ENCODE measurements around the gene FHOD3.

FHOD3 gene

DNA sequence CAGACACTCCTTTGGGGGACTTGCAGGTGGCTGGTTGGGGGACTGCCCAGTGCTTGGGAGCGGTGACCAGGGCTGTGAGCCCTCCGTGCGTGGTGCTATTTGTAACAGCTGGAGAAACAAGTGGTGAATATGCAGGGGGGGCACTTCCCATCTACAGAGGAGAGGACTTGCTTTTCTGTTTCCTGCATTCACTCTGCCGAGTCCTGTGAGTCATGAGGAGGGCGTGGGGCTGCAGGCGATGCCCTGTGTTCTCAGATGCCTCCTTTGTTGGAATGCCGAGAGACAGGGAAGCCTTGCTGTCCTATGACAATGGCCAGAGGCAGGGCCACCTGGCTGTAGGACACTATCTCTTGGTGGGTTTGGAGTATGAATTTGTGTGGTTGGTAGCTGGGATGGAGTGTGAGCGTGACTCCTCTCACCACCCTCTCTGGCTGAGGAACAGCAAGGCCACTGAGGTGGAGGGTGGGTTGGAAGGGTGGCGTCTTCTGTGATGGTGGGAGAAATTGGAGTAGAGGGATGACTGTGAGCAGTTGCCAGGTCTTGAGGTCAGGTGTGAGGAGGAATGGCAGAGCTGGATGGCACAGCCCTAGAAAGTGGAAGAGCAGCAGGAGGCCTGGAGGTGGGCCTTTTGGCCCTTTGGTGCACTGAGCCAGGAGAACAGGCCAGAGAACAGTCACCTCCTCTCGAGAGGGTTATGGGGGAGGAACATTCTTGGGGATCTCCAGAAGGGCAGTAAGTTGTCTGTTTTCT, 24.3 kb downstream of the FHOD3 start:
- no peak for FAIRE-seq
- DNase-seq (ENCODE audit: insufficient read length, low spot score): no peak

DNA sequence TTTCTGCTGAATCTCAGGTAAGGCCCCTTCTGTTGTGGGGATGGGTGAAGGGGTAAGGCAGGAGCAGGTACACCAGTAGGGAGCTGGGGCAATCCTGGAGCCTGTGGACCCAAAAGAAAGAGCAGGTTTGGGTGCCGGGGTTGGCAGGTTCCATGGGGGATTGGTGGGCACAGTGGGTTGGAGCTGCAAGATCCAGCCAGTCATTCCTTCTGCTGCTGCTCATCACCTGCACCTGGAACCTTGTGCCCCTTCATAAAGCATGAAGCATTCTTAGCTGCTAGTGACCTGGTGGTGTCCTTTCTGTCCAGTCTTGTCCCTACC, 24.9 kb downstream of the FHOD3 start:
- no peak for DNase-seq (ENCODE audit: insufficient read length, low spot score)

DNA sequence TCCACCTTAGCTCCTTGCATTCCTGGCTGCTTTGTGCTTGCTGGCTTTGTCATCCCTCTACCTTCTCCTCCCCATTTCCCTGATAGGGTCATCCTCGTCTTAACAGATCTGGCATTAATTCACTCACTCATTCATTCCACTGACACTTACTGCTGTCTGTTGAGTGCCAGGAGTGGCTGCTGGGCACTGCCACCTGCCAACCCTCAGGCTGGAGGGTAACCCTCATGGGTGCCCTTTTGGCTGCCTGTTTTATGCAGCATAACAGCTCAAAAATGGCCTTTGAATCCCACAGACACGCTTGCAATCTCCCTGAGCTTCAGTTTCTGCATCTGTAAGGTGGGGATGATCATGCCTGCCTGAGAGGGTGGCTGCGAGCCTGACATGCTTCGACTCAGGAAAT, 25.2 kb downstream of the FHOD3 start:
- no peak for FAIRE-seq

More for the DNA sequence above, 24.9 kb downstream of the FHOD3 start:
- FAIRE-seq: no peak

DNA sequence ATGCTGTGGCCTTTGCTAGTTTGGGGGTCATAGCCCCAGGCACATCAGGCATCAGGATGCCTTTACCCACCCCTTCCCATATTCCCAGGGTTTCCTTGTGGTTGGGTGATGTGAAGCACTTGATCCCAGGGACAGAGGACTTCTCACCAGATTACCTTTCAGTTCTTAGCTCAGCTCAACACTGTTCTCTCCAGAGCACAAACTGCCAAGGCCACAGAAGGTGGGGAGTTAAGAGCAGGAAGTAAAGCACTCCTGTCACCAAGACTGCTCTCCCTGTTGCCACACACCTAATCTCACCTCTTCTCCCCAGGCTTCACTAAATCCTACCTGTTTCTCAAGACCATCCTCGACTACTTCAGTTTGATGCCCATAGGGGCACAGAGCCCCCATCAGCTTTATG, 25.9 kb downstream of the FHOD3 start:
- FAIRE-seq (no peak), DNase-seq (ENCODE audit: insufficient read length, low spot score) (no peak)

More for the DNA sequence above, 25.2 kb downstream of the FHOD3 start:
- no peak for DNase-seq (ENCODE audit: insufficient read length, low spot score)

DNA sequence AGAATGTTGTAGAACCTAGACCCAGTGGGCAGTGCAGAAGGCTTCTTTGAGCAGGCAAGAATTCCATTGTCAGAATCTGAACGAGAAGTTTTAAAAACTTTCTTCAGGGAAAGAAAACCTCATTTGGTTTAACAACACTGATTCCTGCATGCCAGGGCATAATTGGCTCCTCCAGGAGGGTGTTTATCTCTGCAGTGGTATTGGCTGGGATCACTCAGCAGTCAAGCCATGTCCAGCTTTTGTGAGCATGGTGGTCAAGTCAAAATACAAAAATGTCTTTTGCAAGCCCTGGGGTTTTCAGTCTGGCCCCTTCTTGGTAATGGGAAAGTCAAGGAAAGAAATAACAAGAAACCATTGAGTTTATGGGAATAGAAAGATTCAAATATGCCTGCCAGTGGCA, 28.3 kb downstream of the FHOD3 start:
- FAIRE-seq: no peak
- DNase-seq (ENCODE audit: insufficient read length, low spot score): no peak

DNA sequence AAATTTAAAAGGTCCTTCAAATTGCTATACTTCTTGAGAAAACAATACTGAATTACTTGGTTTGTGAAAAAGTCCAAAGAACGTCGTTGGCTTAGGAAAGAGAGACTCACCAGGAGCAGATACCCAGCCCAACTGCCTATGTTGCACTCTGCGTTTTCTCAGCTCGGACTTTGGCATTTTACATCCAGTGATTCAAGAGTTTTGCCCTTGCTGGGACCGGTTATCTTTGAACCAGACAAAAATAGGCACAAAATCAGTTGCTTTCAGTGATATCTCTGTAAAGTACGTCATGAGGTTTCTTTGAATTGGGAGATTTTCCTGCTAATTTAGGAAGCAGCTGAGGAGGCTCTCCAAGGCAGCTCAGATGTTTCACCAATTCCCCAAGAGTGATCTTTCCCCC, 29.3 kb downstream of the FHOD3 start:
- DNase-seq (ENCODE audit: insufficient read length, low spot score) (no peak), FAIRE-seq (no peak)

DNA sequence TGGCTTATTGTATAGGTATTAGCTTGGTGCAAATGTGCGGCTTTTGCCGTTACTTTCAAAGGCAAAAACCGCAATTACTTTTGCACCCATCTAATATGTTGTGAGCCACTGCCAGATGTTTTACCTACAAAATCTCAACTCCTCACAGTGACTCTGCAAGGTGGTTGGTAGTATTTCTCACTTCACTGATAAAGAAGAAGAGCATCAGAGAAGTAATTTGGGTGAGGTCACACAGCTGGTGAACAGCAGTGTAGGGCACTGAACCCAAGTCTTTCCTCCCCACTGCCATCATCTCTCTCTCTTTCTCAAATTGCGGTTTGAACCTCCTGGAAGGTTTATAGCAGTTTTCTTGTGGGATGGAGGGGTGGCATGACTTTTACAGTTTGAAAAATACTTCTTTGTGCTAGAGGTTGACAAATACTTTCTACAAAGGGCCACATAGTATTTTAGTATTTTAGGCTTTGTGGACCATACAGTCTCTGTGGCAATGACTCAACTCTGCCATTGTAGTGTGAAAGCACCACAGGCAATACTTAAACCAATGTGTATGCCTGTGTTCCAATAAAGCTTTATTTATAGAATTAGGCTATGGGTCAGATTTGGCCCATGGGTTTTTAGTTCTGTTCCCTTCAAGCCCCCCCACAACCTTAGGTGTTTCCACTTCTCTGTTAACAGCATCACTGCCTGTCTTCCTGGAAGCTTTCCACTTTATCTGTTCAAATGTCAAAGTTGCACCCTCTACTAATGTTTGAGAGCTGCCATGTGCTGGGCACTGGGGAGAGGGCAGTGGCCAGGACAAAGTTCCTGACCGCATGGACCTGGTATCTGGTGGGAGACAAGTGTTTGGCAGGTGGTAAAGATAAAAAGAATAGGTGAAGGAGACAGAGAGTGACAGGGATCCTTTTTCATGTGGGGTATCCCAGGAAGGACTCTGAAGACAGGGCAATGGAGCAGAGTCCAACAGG, 30.1 kb downstream of the FHOD3 start:
- DNase-seq (ENCODE audit: insufficient read length, low spot score): no peak
- no peak for FAIRE-seq

DNA sequence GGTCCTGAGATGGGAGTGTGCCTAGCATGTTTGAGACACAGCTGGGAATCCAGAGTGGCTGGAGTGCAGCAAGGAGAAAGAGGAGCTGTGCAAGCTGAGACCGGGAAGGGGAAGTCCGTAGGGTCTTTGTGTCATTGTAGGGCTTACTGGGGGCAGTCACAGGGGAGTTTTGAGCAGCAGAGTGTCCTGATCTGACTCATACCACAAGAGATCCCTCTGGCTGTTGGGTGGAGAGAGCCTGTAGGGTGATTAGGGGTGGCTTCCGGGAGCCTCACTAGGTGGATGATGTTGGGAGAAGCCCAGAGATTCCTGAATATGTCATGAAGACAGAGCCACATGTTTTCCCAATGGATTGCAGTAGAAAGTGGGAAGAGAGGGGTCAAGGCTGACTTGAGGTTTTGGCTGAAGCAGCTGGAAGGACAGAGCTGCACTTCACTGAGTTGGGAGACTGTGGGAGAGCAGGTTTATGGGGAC, 30.9 kb downstream of the FHOD3 start:
- FAIRE-seq (no peak), DNase-seq (ENCODE audit: insufficient read length, low spot score) (no peak)

DNA sequence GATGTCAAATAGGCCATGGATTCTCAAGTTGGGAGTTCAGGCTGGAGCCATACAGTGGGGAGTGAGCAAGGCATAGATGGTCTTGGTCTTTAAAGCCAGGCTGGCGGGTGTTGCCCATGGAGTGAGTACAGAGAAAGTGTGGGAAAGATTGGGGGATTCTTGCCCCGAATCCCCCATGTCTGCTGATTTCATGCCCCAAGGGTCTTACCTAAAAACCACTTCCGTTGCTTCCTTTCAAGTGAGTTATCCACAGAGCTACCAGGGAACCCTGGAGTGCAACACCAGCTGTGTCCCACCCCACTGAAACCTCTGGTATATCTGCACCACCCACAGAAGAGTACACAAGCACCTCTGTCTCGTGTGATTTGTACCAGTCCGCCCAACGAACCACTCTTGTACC, 31.4 kb downstream of the FHOD3 start:
- no peak for FAIRE-seq
- DNase-seq (ENCODE audit: insufficient read length, low spot score): no peak

DNA sequence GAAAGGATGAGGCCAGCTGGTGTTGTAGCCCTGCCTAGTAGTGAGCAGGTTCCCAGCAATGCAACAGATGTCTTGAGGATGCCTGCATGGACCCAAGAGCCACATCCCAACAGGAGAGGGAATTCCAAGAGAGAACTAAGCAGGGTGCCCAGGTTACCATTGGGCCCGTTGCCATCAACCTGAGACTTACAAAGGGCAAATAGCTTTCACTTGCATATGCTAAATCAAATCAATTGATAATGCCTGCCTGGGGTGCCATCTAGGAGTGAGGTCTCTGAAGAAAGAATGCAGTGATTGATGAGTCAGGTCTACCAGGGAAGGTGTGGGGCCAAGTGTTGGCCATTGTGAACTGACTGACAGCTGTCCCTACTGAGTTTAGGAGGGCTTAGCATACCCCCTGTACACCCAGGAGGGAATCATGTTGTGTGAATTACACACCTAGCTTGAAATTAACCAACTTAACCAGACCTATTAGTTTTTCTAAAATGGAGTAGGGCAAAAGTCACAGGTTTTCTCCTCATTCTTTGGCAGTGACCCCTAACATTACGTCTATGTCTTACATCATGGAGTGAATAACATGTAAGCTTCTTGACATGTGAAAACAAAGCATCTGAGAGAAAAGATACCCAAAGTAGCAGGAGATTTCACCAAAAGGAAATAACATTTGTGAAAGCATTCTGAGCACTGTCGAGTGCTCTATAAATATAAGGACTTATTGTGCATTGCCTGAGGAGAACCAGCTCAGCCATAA, 32.3 kb downstream of the FHOD3 start:
- no peak for DNase-seq (ENCODE audit: insufficient read length, low spot score)
- no peak for FAIRE-seq

DNA sequence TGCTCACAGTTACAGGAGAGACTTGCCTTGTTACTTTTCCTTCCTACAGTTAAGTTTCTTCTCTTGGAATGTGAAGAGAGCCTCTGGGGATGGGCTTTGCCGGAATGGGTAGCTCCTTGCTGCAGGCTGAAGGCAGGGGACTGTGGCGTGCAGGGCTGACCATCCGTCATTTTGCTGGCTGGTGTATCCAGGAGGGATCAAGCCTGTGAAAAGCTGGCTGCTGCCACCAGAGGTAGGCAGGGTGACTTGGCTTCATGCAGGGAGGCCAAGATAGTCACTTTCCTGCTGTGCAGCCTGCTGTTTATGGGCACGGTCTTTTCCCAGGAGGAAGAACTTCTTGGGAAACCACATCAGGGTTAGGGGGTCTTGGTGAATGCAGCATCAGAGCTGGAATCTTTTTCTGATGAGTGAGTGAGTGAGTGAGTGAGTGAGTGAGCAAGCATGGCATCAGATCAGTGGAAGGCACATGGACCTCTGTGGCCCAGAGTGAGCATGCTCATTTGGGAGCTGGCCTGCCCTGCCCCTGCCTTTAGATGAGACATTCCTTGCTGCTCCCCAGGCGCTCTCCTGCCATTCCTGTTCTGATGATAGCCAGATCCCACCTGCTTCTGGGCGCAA, 33.0 kb downstream of the FHOD3 start:
- FAIRE-seq: no peak

DNA sequence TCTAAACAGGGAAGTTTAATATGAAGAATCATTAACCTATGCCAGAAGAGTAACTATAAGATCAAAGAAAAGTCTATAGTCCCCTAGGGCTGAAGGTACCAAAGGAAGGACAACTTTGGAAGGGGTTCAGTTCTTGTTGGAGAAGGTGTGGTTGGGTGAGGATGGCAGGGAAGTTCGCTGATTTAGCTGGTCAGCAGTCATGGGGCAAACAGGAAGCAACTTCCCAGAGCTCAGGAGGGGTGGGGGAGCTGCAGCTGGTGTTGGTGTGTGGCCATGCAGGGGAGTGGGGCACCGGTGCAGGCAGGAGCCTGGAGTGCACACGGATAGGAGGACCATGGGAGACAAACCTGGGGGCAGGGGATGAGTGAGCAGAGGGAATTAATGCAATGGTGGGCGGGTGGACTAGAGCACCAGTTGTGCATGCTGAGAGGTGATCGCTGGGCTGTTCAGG, 34.0 kb downstream of the FHOD3 start:
- no peak for FAIRE-seq
- no peak for DNase-seq (ENCODE audit: insufficient read length, low spot score)

More for the DNA sequence above, 33.0 kb downstream of the FHOD3 start:
- DNase-seq (ENCODE audit: insufficient read length, low spot score): no peak

DNA sequence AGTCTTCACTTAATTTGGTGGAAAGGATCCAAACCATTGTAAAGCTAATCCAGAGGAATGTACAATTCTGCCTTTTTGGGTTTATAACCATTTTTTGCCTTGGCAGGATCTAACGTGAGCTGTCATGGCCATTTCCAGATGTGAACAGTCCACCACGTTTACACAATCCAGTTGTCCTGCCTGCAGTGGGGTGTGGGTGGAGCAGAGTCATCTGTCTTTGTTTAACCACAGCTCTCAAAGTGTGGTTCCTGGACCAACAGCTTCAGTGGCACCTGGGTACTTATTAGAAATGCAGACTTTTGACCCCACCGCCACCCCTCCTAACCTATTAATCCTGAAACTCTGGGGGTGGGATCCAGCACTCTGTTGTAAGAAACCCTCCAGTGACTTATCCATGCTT, 35.9 kb downstream of the FHOD3 start:
- no peak for FAIRE-seq

DNA sequence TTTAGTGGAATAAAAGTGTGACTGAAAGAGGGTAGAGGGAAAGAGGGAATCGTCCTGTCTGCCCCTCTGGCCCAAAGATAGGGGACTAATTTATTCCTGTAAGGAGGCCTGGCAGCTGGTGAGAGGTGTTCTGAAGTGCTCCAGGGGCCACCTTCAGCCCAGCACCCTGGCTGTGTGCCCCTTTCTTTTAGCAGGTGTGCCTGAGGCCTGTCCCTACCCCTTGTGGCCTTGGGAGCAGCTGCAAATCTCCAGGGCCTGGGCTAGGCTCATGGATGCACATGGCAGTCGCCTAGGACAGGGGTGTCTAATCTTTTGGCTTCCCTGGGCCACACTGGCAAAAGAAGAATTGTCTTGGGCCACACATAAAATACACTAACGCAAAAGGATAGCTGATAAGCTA, 37.3 kb downstream of the FHOD3 start:
- DNase-seq (ENCODE audit: insufficient read length, low spot score) (no peak), FAIRE-seq (no peak)

More for the DNA sequence above, 35.9 kb downstream of the FHOD3 start:
- DNase-seq (ENCODE audit: insufficient read length, low spot score): no peak

DNA sequence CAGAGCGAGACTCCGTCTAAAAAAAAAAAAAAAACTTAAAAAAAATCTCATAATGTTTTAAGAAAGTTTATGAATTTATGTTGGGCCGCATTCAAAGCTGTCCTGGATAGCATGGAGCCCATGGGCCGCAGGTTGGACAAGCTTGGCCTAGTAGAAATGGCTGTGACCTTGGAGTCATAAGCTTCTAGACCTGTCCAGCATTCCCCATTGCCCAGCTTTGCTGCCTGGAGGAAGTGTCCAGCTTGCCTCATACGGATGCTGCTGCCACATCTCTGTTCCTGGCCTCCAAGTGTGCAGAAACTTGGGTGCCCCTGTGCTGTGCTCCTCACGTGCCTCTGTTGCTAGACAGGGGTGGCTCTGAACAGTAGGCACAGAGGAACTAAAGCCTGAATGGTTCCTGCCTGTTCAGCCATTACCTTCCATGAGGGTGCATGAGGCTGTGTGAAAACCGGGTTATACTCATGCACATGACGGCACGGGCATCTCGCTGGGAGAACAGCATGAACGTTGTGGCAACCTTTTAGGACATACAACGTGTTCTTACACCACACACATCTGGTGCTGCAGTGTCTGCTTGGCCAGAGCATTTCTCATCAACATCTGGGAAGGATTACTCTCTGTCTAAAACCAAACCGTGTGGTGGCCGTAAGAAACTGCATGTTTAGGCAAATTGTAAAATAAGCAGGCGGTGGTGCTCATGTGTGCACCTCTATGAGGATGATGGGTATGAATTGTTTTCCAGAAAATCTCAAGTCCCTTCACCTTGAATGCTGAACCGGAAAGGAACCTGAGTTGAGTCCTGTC, 38.2 kb downstream of the FHOD3 start:
- FAIRE-seq (no peak), DNase-seq (ENCODE audit: insufficient read length, low spot score) (no peak)

DNA sequence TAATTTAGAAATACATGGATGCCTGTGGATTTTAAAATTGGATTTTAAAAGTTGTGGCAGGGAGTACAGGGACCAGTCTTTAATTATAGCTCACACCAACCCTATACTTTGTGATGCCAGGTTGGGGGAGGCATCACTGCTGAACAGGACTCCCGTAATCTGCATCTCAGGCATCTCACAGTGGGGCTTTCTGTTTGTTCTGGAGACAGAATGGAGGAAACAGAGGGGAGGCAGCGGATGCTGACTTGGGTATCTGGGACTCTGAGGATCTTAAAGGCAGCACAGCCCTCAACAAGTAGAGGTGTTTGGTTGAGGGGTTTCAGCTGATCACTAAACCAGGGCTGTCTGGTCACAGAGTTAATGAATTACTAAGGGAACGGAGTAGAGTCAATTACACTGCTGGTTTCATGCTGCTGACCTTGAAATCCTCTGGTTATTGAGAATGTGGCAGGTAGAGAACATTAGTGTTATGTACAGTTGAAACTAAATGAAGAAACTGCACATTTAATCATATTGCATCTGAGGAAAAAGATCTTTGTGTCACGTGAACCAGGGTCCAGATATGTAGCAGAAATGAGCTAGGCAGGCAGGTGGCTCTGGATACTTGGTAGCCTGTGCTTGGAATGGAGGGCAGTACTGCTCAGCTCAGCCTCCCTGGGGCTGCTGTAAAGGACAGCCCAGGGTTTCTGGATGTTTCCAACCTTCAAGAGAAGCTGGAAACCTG, 40.3 kb downstream of the FHOD3 start:
- peak; percentile 42 for FAIRE-seq
- DNase-seq (ENCODE audit: insufficient read length, low spot score): peak; percentile 16

DNA sequence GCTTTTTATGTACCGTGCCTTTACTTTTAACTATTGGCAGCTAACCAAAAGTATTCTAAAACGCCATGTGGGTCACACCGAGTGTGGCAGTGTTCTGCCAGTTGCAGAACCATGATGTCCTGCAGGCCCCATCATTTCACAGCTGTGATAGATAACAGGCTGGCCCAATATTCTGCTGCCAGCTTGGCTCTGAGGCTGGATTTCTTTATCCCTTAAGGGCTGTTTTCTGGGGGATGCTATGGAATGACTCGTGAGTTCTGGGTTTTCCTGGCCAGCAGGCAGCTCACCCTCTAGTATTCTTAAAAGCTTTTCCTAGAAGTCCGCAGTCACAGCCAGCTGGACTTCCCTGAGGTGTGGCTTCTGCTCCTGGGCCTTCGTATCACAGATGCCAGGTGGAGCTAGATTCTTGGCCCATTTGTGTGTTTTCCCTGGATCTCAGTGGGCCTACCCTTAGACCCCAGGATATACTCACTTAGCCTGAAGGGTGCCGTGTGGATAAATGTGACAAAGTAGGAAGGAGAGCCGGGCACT, 41.0 kb downstream of the FHOD3 start:
- DNase-seq (ENCODE audit: insufficient read length, low spot score): no peak
- no peak for FAIRE-seq

DNA sequence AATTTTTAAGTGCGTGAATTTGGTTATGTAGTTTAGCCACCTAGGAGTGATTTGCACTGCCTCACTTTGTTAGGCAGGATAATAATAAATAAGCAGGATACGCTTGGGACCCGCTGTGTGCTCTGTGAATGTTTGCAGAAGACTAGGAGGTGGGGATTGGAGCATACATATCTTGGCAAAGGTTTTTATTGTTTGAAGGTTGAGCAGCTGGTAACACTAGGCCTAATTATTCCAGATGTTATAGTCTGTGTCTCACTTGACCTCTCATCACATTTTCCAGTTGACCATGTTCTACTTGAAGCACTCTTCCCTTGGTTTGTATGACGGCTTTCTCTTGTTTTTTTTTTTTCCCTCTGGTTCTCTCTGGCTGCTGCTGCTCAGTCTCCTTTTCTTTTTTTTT, 42.7 kb downstream of the FHOD3 start:
- DNase-seq (ENCODE audit: insufficient read length, low spot score) (no peak), FAIRE-seq (no peak)

DNA sequence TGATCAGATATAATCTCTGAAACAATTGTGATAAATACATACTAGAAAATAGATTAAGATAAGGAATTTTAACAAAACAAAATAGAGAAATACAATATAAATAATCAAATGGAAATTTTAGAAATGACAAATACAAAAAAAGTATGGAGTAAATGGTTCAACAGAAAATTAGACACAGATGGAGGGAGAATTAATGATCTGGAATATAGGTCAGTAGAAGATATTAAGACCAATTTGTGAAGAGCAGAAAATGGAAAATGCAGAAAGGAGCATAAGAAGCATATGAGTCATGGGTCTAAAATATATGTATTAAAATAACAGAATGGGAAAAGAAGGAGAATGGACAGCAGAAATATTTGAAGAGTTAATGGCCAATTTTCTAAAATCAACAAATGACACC, 44.4 kb downstream of the FHOD3 start:
- DNase-seq (ENCODE audit: insufficient read length, low spot score) (no peak), FAIRE-seq (no peak)
